GM18951 (cell line): ENCODE data around the gene CTXND1.

Experiments
- POLR2A ChIP-seq: IDR thresholded peaks from 4 replicates; pipeline ENCODE4 v1.6.1; 2011; ENCODE audit warnings: mild to moderate bottlenecking; ENCODE audit not compliant: insufficient read length, insufficient read depth; ENCODE audit errors: extremely low read depth
- in situ Hi-C: fragments of 300-500 bp; cut with MboI; formaldehyde crosslinking; loops from one replicate; pipeline ENCODE4 v1.12.0; 2022; ENCODE audit warnings: low sequenced_read_pairs, mixed read lengths, inconsistent platforms; ENCODE audit not compliant: unreplicated experiment

The CTXND1 gene

GRCh38 chr15:80272987-80273386 is 21.0 kb upstream of the CTXND1 start:
- in situ Hi-C loops = no loop called here
- no peak for TF ChIP-seq POLR2A

- no peak for TF ChIP-seq POLR2A
- in situ Hi-C loops = no loop called here
Observed at GRCh38 chr15:80270472-80270871, 18.5 kb upstream of the CTXND1 start.

GRCh38 chr15:80268101-80268500 is 16.1 kb upstream of the CTXND1 start:
- no peak for TF ChIP-seq POLR2A
- in situ Hi-C loops = no loop called here

GRCh38 chr15:80267658-80268057 is 15.6 kb upstream of the CTXND1 start:
- in situ Hi-C loops = no loop called here
- no peak for TF ChIP-seq POLR2A

GRCh38 chr15:80266745-80267144 is 14.7 kb upstream of the CTXND1 start:
- in situ Hi-C loops = no loop called here
- no peak for TF ChIP-seq POLR2A

DNA sequence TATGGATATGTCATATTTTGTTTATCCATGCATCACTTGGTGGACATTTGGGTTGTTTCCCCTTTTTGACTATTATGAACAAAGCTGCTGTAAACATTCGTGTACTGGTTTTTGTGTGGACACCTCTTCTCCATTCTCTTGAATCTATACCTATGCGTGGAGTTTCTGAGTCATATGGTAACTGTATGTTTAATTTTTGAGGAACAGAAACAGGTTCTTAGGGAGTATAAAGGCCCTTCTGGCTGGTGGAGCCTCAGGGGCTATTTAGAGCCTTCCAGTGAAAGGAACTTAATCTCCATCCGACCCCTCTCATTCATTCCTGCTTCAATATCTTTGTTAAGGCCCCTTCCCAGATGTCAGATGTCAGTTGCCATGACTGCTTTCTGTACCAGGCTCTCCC is 14.1 kb upstream of the CTXND1 start:
- TF ChIP-seq POLR2A = no peak
- in situ Hi-C loops = no loop called here

DNA sequence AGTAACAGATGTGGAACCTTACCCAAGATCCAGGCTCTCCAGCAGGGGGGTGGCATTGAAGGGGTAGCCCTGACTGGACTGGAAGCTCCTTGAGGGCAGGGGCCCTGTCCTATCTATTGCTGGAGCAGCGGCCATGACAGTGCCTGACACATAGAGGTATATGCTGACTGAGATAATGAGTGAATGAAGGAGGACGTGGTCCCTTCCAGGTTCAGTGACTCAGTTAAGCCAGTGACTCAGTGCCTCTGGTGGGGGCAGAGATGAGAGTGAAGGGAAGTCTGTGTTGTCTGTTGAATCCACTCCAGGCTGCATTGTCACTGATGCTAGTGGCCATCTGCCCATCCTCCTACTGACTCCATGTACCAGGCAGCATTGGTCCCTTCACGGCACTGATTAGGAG is 13.0 kb upstream of the CTXND1 start:
- TF ChIP-seq POLR2A = no peak
- in situ Hi-C loops = no loop called here

DNA sequence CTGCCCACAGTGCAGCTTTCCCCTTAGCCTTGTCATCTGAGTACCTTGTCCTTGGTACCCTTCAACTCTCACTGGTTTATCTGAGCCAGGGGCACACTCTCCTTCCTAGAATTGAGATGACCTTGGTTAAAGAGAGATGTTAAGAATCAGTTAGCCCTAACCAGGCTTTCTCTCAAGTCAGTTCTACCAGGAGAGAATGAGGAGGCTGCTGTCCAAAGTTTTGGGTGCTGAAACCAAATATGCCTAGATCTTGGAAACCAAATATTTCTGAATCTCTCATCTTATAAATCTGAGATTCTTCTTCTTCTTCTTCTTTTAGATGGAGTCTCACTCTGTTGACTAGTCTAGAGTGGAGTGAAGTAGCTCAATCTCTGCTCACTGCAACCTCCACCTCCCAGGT is 12.0 kb upstream of the CTXND1 start:
- in situ Hi-C loops = no loop called here
- TF ChIP-seq POLR2A = no peak

DNA sequence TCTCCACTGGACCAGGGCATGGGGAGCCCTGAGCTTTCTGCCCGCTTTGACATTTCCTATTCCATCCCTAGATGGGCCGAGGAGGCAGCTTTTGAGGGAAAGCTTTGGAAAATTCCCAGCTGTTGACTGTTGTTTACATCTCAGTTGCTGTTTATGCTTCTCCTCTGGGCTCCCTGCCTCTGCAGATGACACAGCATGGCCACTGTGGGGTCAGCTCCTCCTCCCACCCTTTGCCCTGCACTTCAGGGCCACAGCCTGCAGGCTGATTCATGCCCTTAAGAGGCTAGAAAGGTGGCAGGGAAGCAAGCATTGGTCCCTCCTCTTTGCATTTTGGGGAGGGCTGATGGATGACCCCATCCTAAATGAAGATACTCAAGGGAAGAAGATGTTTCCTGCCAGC is 8.5 kb upstream of the CTXND1 start:
- in situ Hi-C loops = no loop called here

GRCh38 chr15:80259942-80260510 is 8.0 kb upstream of the CTXND1 start:
- TF ChIP-seq POLR2A = no peak
- in situ Hi-C loops = no loop called here

More for the DNA sequence above, 8.5 kb upstream of the CTXND1 start:
- TF ChIP-seq POLR2A = no peak

DNA sequence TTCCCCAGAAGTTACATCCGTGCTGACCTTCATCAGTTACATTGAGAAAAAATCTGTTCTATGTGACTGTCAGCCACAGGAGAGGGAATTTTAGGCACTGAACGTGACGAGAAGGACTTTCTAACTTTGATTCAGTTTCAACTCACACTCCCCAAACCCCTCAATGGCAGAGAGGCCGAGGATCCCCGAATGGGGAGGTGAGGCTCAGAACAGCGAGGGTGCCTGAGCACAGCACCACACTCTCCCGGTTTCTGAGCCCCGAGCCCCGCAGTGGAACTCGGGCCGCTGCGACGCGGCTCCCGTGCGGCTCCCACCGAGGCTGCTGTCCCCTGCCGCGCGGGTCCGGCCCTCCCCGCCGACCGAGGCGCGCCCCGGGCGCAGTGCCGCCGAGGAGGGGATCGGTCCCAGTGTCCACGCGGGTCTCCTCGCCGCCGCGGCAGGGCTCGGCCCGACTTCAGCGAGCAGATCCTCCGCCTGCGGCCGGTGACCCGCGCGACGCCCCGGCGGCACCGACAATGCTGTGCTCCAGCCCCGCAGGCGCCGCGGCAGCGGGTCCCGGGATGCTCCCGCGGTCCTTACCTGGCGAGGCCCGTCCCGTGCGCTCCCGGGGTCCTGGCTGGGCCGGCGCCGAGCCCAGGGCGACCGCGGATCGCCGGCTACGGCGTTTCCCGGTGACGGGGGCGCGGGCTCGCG is 439 bp downstream of the CTXND1 start:
- in situ Hi-C loops = no loop called here
- no peak for TF ChIP-seq POLR2A

- in situ Hi-C loops = no loop called here
- no peak for TF ChIP-seq POLR2A
Observed at GRCh38 chr15:80250614-80251427, 1.2 kb downstream of the CTXND1 start.

DNA sequence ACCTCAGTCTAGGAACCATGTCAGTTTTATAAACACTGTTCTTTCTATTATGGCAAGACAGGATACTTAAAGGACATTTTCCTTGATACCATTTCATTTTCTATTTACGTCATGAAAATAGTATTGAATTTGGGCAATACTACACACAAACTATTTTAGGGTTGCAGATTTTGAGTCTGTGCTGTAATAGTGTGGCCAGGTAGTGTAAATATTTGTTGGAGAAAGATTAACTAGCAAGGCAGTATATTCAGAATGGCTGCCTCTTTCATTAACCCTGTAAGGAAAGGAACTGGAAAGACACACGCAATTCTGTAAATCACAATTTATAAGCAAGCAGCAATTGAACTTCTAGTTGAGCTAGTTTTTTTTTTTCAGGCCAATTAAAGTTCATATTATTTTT is 2.0 kb downstream of the CTXND1 start:
- in situ Hi-C loops = no loop called here
- no peak for TF ChIP-seq POLR2A

GRCh38 chr15:80247320-80247719 is 4.7 kb downstream of the CTXND1 start:
- in situ Hi-C loops = no loop called here

More at GRCh38 chr15:80247320-80247719, 4.7 kb downstream of the CTXND1 start:
- TF ChIP-seq POLR2A = no peak
